Measurements from ENCODE around the gene ELN. TPM values are rescaled to one million over a fixed set of nuclear protein-coding genes. Genes with fewer than 3 reads are reported as not detected.

Gene ELN
- total and polyA plus RNA-seq, 2 of the 8 experiments (the other 6 are each of a cell fraction or from before 2014, with no cell fraction given), result 5.1 to 5.6 TPM

DNA sequence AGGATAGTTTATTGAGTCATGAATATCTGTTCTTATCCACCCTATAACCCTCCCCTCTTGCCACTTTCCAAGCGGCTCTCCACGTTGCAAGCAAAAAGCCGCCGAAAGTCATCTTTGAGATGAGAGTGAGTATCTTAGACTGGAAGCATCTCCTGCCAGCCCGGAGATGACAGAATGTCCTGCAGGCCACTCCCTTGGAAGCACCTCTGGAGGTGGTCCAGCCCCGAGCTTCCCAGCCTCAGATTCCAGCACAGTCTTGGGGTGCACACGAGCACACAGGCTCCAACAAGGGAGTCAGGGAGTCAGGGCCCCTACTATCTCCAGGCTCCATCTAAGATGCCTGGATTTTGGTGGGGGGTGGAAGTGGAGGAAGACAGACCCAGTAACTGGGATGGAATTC is 5.5 kb upstream of the ELN start (continued):
- TF ChIP-seq, protein P1, sequence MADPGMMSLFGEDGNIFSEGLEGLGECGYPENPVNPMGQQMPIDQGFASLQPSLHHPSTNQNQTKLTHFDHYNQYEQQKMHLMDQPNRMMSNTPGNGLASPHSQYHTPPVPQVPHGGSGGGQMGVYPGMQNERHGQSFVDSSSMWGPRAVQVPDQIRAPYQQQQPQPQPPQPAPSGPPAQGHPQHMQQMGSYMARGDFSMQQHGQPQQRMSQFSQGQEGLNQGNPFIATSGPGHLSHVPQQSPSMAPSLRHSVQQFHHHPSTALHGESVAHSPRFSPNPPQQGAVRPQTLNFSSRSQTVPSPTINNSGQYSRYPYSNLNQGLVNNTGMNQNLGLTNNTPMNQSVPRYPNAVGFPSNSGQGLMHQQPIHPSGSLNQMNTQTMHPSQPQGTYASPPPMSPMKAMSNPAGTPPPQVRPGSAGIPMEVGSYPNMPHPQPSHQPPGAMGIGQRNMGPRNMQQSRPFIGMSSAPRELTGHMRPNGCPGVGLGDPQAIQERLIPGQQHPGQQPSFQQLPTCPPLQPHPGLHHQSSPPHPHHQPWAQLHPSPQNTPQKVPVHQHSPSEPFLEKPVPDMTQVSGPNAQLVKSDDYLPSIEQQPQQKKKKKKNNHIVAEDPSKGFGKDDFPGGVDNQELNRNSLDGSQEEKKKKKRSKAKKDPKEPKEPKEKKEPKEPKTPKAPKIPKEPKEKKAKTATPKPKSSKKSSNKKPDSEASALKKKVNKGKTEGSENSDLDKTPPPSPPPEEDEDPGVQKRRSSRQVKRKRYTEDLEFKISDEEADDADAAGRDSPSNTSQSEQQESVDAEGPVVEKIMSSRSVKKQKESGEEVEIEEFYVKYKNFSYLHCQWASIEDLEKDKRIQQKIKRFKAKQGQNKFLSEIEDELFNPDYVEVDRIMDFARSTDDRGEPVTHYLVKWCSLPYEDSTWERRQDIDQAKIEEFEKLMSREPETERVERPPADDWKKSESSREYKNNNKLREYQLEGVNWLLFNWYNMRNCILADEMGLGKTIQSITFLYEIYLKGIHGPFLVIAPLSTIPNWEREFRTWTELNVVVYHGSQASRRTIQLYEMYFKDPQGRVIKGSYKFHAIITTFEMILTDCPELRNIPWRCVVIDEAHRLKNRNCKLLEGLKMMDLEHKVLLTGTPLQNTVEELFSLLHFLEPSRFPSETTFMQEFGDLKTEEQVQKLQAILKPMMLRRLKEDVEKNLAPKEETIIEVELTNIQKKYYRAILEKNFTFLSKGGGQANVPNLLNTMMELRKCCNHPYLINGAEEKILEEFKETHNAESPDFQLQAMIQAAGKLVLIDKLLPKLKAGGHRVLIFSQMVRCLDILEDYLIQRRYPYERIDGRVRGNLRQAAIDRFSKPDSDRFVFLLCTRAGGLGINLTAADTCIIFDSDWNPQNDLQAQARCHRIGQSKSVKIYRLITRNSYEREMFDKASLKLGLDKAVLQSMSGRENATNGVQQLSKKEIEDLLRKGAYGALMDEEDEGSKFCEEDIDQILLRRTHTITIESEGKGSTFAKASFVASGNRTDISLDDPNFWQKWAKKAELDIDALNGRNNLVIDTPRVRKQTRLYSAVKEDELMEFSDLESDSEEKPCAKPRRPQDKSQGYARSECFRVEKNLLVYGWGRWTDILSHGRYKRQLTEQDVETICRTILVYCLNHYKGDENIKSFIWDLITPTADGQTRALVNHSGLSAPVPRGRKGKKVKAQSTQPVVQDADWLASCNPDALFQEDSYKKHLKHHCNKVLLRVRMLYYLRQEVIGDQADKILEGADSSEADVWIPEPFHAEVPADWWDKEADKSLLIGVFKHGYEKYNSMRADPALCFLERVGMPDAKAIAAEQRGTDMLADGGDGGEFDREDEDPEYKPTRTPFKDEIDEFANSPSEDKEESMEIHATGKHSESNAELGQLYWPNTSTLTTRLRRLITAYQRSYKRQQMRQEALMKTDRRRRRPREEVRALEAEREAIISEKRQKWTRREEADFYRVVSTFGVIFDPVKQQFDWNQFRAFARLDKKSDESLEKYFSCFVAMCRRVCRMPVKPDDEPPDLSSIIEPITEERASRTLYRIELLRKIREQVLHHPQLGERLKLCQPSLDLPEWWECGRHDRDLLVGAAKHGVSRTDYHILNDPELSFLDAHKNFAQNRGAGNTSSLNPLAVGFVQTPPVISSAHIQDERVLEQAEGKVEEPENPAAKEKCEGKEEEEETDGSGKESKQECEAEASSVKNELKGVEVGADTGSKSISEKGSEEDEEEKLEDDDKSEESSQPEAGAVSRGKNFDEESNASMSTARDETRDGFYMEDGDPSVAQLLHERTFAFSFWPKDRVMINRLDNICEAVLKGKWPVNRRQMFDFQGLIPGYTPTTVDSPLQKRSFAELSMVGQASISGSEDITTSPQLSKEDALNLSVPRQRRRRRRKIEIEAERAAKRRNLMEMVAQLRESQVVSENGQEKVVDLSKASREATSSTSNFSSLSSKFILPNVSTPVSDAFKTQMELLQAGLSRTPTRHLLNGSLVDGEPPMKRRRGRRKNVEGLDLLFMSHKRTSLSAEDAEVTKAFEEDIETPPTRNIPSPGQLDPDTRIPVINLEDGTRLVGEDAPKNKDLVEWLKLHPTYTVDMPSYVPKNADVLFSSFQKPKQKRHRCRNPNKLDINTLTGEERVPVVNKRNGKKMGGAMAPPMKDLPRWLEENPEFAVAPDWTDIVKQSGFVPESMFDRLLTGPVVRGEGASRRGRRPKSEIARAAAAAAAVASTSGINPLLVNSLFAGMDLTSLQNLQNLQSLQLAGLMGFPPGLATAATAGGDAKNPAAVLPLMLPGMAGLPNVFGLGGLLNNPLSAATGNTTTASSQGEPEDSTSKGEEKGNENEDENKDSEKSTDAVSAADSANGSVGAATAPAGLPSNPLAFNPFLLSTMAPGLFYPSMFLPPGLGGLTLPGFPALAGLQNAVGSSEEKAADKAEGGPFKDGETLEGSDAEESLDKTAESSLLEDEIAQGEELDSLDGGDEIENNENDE (IDR thresholded peaks at IDR 0.05; ENCODE audit: insufficient replicate concordance, low read length), result no peak
- TF ChIP-seq YY1 (IDR thresholded peaks at IDR 0.05; ENCODE audit: low read depth, low read length) (no peak), SRF (IDR thresholded peaks at IDR 0.05; ENCODE audit: low read depth, low read length) (no peak), ASH2L (IDR thresholded peaks at IDR 0.05; ENCODE audit: low read length) (no peak), NANOG (IDR thresholded peaks at IDR 0.05; ENCODE audit: insufficient read depth, low read depth, low read length, poor library complexity, severe bottlenecking) (no peak), KDM1A (IDR thresholded peaks at IDR 0.05; ENCODE audit: borderline replicate concordance, low read length) (no peak), POLR2AphosphoS5 (IDR thresholded peaks at IDR 0.05; ENCODE audit: low read depth, low read length) (no peak), TAF7 (optimal IDR thresholded peaks at IDR 0.05; ENCODE audit: borderline replicate concordance, low read depth, low read length) (no peak), SIN3A (conservative IDR thresholded peaks at IDR 0.05 in 1 of 2, IDR thresholded peaks at IDR 0.05 in 1 of 2; ENCODE audit: low read depth in 1 of 2, low read length in 2 of 2) (no peak), POLR2A (IDR thresholded peaks at IDR 0.05; ENCODE audit: control extremely low read depth in 1 of 2, low read depth in 2 of 2, low read length in 2 of 2) (no peak), CEBPB (IDR thresholded peaks at IDR 0.05; ENCODE audit: low read depth, low read length) (no peak), SIX5 (IDR thresholded peaks at IDR 0.05; ENCODE audit: low read depth, low read length) (no peak), SUZ12 (IDR thresholded peaks at IDR 0.05; ENCODE audit: low read length) (no peak)
